Lower leg skin (tissue), 3 donors: ENCODE results near the gene RARRES1.

Source experiments
- CTCF ChIP-seq, 3 donors: fragments of 450-650 bp; IDR thresholded peaks; one replicate each; pipeline ENCODE4 v1.5.1; 2016; ENCODE audit warnings: antibody characterized with exemption in 3 of 3, mild to moderate bottlenecking in 3 of 3, moderate library complexity in 2 of 3
- POLR2A ChIP-seq, 2 donors: fragments of 450-650 bp; IDR thresholded peaks; one replicate each; pipeline ENCODE4 v1.6.1; 2016 to 2017; ENCODE audit warnings: antibody characterized with exemption in 2 of 2, mild to moderate bottlenecking in 1 of 2, moderate library complexity in 1 of 2

GRCh38 chr3:158728851-158729250 lies 3.4 kb downstream of the RARRES1 start:
- no peak for TF ChIP-seq CTCF (IDR thresholded peaks at IDR 0.05)
- no peak for TF ChIP-seq POLR2A (IDR thresholded peaks at IDR 0.05)
